ENCODE data around the gene IL6R.
"Not testable (repeated sequence)": the region's sequence is repeated elsewhere in the genome, so short reads cannot be mapped to it uniquely, and the experiment has no call there.

IL6R gene

GRCh38 chr1:154420961-154421924, 16.1 kb downstream of the IL6R start:
- no peak for DNase-seq (ENCODE audit: extremely low read depth, insufficient read length)
- H3K27me3 ChIP-seq (replicated peaks; ENCODE audit: control insufficient read depth, insufficient read depth, low read length): no peaks in the 10 kb centered on the region
- no peak for TF ChIP-seq CTCF (IDR thresholded peaks at IDR 0.05; ENCODE audit: insufficient read depth, low read length, poor library complexity, severe bottlenecking)
- no peak overlapping the region for H3K4me3 ChIP-seq (replicated peaks; ENCODE audit: low read depth, low read length)
- H3K36me3 ChIP-seq (ENCODE audit: control insufficient read depth, insufficient read depth, low read length): no peaks in the 10 kb centered on the region

GRCh38 chr1:154422049-154422448, 16.9 kb downstream of the IL6R start:
- H3K4me3 ChIP-seq (replicated peaks; ENCODE audit: low read depth, low read length); H3K36me3 ChIP-seq (ENCODE audit: control insufficient read depth, insufficient read depth, low read length); DNase-seq (ENCODE audit: extremely low read depth, insufficient read length); H3K27me3 ChIP-seq (replicated peaks; ENCODE audit: control insufficient read depth, insufficient read depth, low read length): not testable (repeated sequence)

- no peak for TF ChIP-seq CTCF (IDR thresholded peaks at IDR 0.05; ENCODE audit: insufficient read depth, low read length, poor library complexity, severe bottlenecking)
- no peak for DNase-seq (ENCODE audit: extremely low read depth, insufficient read length)
- Histone ChIP-seq H3K36me3 (ENCODE audit: control insufficient read depth, insufficient read depth, low read length) (no peaks in the 10 kb centered on the region), H3K4me3 (replicated peaks; ENCODE audit: low read depth, low read length) (no peak overlapping the region), H3K27me3 (replicated peaks; ENCODE audit: control insufficient read depth, insufficient read depth, low read length) (no peaks in the 10 kb centered on the region)
Observed at GRCh38 chr1:154422521-154422920, 17.4 kb downstream of the IL6R start.

GRCh38 chr1:154423304-154423987, 18.3 kb downstream of the IL6R start:
- Histone ChIP-seq H3K36me3 (ENCODE audit: control insufficient read depth, insufficient read depth, low read length) (no peaks in the 10 kb centered on the region; the same call in 1 of the 2 replicates), H3K4me3 (replicated peaks; ENCODE audit: low read depth, low read length) (no peak overlapping the region), H3K27me3 (replicated peaks; ENCODE audit: control insufficient read depth, insufficient read depth, low read length) (no peaks in the 10 kb centered on the region)
- DNase-seq (ENCODE audit: extremely low read depth, insufficient read length): no peak
- no peak for TF ChIP-seq CTCF (IDR thresholded peaks at IDR 0.05; ENCODE audit: insufficient read depth, low read length, poor library complexity, severe bottlenecking)

GRCh38 chr1:154423988-154424326, 18.8 kb downstream of the IL6R start:
- H3K36me3 ChIP-seq (ENCODE audit: control insufficient read depth, insufficient read depth, low read length): no peaks in the 10 kb centered on the region; the same call in 1 of the 2 replicates
- no peaks in the 10 kb centered on the region for H3K27me3 ChIP-seq (replicated peaks; ENCODE audit: control insufficient read depth, insufficient read depth, low read length)
- H3K4me3 ChIP-seq (replicated peaks; ENCODE audit: low read depth, low read length): no peak overlapping the region
- DNase-seq (ENCODE audit: extremely low read depth, insufficient read length): no peak
- no peak for TF ChIP-seq CTCF (IDR thresholded peaks at IDR 0.05; ENCODE audit: insufficient read depth, low read length, poor library complexity, severe bottlenecking)

- Histone ChIP-seq H3K4me3 (replicated peaks; ENCODE audit: low read depth, low read length) (no peak overlapping the region), H3K36me3 (ENCODE audit: control insufficient read depth, insufficient read depth, low read length) (no peaks in the 10 kb centered on the region; the same call in 1 of the 2 replicates), H3K27me3 (replicated peaks; ENCODE audit: control insufficient read depth, insufficient read depth, low read length) (no peaks in the 10 kb centered on the region)
- TF ChIP-seq CTCF (IDR thresholded peaks at IDR 0.05; ENCODE audit: insufficient read depth, low read length, poor library complexity, severe bottlenecking): no peak
- no peak for DNase-seq (ENCODE audit: extremely low read depth, insufficient read length)
Observed at GRCh38 chr1:154425172-154425571, 20.0 kb downstream of the IL6R start.
